ENCODE results near the gene PRF1. TPM values are rescaled to one million over a fixed set of nuclear protein-coding genes. Genes with fewer than 3 reads are reported as not detected.
A peak's percentile ranks its signal among the peaks of the same experiment; 100 is the strongest.

PRF1 gene
- total and polyA plus RNA-seq, 7 donors, result 0.33 to 3.4 (median 1.6) TPM

DNA sequence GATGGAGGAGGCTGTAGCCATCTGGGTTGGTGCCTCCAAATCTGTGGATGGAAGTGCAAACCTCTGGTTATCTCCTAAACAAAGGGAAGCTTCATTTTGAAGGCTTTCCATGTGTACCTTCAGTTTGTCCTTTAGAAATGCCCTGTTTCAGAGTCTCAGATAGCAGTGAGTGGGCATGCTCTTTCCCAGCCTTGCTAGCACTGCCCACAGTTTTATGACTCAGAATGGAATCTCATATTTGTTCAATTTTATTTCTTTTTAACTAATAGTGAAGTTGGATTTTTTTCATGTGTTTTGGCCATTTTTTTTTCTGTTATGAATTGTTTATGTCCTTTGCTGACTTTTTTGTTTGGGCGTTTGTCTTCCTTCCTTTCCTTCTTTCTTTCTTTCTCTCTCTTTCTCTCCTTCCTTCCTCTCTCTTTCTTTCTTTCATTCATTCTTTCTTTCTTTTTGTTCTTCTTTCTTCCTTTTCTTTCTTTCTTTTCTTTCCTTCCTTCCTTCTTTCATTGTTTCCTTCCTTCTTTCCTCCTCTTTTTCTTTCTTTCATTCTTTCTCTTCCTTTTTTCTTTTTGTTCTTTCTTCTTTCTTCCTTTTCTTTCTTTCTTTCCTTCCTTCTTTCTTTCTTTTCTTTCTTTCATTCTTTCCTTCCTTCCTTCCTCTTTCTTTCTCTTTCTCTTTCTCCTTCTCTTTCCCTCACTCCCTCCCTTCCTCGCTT lies 25.6 kb downstream of the PRF1 start:
- Histone ChIP-seq H3K4me1 (no peaks in the 10 kb centered on the region), H3K4me3 (no peak overlapping the region), H3K27me3 (ENCODE audit: insufficient read depth in 3 of 3, low read length in 2 of 3) (no peaks in the 10 kb centered on the region), H3K9me3 (no peaks in the 10 kb centered on the region), H3K27ac (no peak overlapping the region), H3K36me3 (ENCODE audit: insufficient read depth in 1 of 2, low read depth in 1 of 2) (no peaks in the 10 kb centered on the region)
- ATAC-seq (no peak), DNase-seq (no peak)
- 86 to 89% (median 89%) methylated on average over 2 of the region's 2 CpGs for WGBS, 3 donors
- intact Hi-C loops (cut with DNase I), result no loop called here
- TF ChIP-seq, protein P1, sequence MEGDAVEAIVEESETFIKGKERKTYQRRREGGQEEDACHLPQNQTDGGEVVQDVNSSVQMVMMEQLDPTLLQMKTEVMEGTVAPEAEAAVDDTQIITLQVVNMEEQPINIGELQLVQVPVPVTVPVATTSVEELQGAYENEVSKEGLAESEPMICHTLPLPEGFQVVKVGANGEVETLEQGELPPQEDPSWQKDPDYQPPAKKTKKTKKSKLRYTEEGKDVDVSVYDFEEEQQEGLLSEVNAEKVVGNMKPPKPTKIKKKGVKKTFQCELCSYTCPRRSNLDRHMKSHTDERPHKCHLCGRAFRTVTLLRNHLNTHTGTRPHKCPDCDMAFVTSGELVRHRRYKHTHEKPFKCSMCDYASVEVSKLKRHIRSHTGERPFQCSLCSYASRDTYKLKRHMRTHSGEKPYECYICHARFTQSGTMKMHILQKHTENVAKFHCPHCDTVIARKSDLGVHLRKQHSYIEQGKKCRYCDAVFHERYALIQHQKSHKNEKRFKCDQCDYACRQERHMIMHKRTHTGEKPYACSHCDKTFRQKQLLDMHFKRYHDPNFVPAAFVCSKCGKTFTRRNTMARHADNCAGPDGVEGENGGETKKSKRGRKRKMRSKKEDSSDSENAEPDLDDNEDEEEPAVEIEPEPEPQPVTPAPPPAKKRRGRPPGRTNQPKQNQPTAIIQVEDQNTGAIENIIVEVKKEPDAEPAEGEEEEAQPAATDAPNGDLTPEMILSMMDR (IDR thresholded peaks at IDR 0.05), result no peak

DNA sequence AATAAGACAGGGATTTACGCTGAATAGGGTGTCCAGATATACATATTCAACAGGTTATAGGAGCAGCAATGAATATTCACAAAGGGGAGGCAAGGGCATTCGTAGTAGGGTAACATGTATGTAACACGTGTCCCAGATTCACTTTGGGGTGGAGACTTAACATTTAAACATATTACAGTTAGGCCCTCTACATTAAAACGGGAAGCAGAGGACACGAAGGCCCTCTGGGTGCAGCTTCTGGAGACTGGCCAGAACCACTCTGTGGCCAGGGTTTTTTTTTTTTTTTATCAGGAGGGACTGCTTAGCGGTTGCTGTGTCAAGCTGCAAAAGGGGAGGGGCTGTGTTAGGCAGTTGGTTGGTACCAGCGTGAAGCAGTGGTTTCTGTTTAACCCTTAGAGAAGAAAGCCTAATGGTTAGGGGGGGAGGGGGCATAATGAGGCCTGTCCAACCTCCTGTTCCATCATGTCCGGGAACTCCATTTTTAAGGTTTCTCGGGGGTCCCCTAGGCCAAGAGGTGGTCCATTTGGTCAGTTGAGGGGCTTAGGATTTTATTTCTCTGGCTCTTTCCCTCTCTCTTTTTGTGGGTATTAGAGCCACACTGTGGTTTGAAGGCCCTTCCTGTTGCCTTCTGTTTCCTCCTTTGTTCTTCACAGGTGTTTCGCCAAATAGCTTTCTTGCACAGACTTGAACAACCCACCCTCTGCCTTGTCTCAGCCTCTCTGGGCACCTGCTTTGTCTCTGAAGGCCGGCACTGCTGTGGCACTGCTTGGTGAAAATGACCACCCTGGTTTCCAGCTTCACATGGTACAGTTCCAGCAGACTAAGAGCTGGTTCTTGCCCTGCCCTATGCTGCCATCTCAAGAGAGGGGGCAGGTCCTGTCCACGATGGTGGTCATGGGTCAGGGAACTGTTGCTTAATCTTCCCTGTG lies 26.4 kb downstream of the PRF1 start:
- intact Hi-C loops (cut with DNase I), result no loop called here
- Histone ChIP-seq H3K27ac (no peak overlapping the region), H3K4me3 (no peak overlapping the region), H3K9me3 (no peaks in the 10 kb centered on the region), H3K36me3 (ENCODE audit: insufficient read depth in 1 of 2, low read depth in 1 of 2) (no peaks in the 10 kb centered on the region), H3K4me1 (no peaks in the 10 kb centered on the region), H3K27me3 (ENCODE audit: insufficient read depth in 3 of 3, low read length in 2 of 3) (no peaks in the 10 kb centered on the region)
- ATAC-seq, result peak in 3 of 4 donors; percentile 36 to 80 (median 63)
- peak; percentile 25 to 64 for DNase-seq
- TF ChIP-seq, protein P1 (IDR thresholded peaks at IDR 0.05), result no peak
- WGBS, 3 donors, result 41 to 45% (median 41%) methylated on average over 12 of the region's 12 CpGs

DNA sequence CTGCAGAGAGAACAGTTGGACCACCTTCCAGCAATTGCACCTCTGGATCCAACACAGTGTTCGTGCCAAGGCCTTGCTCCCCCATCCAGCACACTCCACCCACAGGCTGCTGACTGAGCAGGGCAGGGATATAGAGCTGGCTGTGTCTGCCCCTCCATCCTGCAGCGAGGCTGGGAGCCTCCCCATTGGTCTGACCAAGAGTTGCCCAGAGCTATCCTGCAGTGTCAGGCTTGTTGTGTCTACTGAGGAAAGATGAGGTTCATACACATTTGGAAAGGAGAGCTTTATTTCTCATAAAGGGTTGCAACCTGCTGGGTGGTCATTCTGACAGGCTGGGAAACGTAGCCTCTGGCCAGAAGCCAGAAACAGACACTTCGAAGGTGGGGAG lies 27.1 kb downstream of the PRF1 start:
- ATAC-seq, result peak in 2 of 4 donors; percentile 23 to 35
- H3K27me3 ChIP-seq (ENCODE audit: insufficient read depth in 3 of 3, low read length in 2 of 3), result no peaks in the 10 kb centered on the region
- H3K9me3 ChIP-seq, result no peaks in the 10 kb centered on the region
- H3K4me3 ChIP-seq, result no peak overlapping the region
- TF ChIP-seq, protein P1 (IDR thresholded peaks at IDR 0.05), result no peak
- no peaks in the 10 kb centered on the region for H3K36me3 ChIP-seq (ENCODE audit: insufficient read depth in 1 of 2, low read depth in 1 of 2)
- no peak for DNase-seq
- intact Hi-C loops (cut with DNase I), result no loop called here
- 26 to 33% (median 27%) methylated on average over 4 of the region's 4 CpGs for WGBS, 3 donors
- H3K4me1 ChIP-seq, result no peaks in the 10 kb centered on the region
- H3K27ac ChIP-seq, result no peak overlapping the region

DNA sequence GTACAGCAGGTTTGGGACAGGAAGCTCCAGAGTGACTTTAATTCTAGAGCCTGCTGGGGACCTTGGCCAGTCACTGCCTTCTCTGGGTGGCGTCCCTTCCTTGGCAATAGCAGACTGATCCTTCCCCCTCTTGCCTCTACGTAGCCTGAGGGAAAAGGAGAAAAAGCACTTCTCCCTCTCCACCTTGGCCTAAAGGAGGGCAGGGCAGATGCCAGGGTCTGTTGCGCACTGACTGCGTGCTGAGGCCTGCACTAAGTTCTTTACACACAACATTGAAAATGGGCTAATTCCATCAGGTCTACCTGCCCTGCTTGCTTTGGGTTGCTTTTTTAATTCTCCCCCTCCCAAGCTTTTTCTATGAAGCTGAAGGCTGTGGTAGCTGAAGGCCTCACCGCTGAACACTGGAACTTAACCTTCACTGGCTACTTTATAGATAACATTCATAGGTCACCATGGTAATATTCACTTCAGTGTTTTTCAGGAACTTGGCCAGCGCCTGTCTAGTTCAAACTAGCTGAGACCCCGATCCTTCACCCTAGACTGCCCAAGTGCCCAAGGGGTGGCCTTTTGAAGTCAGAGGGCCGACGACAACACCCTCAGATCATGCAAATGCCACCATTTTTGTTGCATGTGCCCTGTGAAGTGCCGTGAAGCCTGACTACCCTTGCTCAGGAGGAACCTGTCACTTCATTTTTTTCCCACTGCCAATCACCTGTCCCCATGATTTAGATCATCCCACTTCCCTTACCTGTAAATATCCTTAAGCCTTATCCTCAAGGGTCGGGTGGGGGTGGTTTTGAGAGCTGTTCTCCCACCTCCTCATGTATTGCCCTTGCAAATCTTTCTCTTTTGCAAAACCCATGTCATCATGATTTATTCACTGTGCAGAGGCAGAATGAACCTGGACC lies 28.7 kb downstream of the PRF1 start:
- Histone ChIP-seq H3K27me3 (ENCODE audit: insufficient read depth in 3 of 3, low read length in 2 of 3) (no peaks in the 10 kb centered on the region), H3K27ac (no peak overlapping the region), H3K9me3 (no peaks in the 10 kb centered on the region), H3K36me3 (ENCODE audit: insufficient read depth in 1 of 2, low read depth in 1 of 2) (no peaks in the 10 kb centered on the region), H3K4me3 (no peak overlapping the region), H3K4me1 (no peaks in the 10 kb centered on the region)
- DNase-seq, result no peak
- intact Hi-C loops (cut with DNase I), result no loop called here
- 92 to 95% (median 95%) methylated on average over 11 of the region's 11 CpGs for WGBS, 3 donors
- TF ChIP-seq, protein P1 (IDR thresholded peaks at IDR 0.05), result no peak
- ATAC-seq, result no peak
